Ishikawa (cell line): Measurements from ENCODE around the gene CAMTA1.

Experiments
- CEBPB ChIP-seq: IDR thresholded peaks from 2 replicates; pipeline ENCODE4 v1.6.1; 2012
- CREB1 ChIP-seq: IDR thresholded peaks from 2 replicates; pipeline ENCODE4 v1.6.1; 2012; ENCODE audit warnings: low read depth
- EP300 ChIP-seq: IDR thresholded peaks from 2 replicates; pipeline ENCODE4 v1.6.1; 2012; ENCODE audit warnings: borderline replicate concordance
- FOXM1 ChIP-seq: IDR thresholded peaks from 2 replicates; pipeline ENCODE4 v1.6.1; 2012; ENCODE audit warnings: low read depth, borderline replicate concordance
- MAX ChIP-seq: IDR thresholded peaks from 2 replicates; pipeline ENCODE4 v1.6.1; 2012
- NFIC ChIP-seq: IDR thresholded peaks from 2 replicates; pipeline ENCODE4 v1.6.1; 2012
- RAD21 ChIP-seq: IDR thresholded peaks from 2 replicates; pipeline ENCODE4 v1.6.1; 2012; ENCODE audit warnings: low read depth
- REST ChIP-seq: IDR thresholded peaks from 2 replicates; pipeline ENCODE4 v1.6.1; 2012; ENCODE audit warnings: low read depth, mild to moderate bottlenecking
- TAF1 ChIP-seq: IDR thresholded peaks from 2 replicates; pipeline ENCODE4 v1.6.1; 2012; ENCODE audit warnings: low read depth, mild to moderate bottlenecking
- TCF12 ChIP-seq: IDR thresholded peaks from 2 replicates; pipeline ENCODE4 v1.6.1; 2012; ENCODE audit warnings: low read depth
- TEAD4 ChIP-seq: IDR thresholded peaks from 2 replicates; pipeline ENCODE4 v1.6.1; 2012
- YY1 ChIP-seq: IDR thresholded peaks from 2 replicates; pipeline ENCODE4 v1.6.1; 2012; ENCODE audit warnings: low read depth

GRCh38 chr1:7495962-7496361 lies 710.7 kb downstream of the CAMTA1 start:
- TF ChIP-seq NFIC (no peak), YY1 (no peak), TAF1 (no peak), EP300 (no peak), CEBPB (no peak), CREB1 (no peak), REST (no peak), TEAD4 (no peak), RAD21 (no peak), MAX (no peak), FOXM1 (no peak), TCF12 (no peak)
